HG03439 (cell line): Measurements from ENCODE around the gene MPP4.

Experiments
- ATAC-seq: cut with Tn5 transposase; IDR thresholded peaks from one replicate; pipeline ENCODE4 v1.9.1; 2021; ENCODE audit warnings: mild to moderate bottlenecking, moderate library complexity; ENCODE audit not compliant: unreplicated experiment

Gene MPP4

GRCh38 chr2:201631041-201631440 is 67.4 kb downstream of the MPP4 start:
- no peak for ATAC-seq

DNA sequence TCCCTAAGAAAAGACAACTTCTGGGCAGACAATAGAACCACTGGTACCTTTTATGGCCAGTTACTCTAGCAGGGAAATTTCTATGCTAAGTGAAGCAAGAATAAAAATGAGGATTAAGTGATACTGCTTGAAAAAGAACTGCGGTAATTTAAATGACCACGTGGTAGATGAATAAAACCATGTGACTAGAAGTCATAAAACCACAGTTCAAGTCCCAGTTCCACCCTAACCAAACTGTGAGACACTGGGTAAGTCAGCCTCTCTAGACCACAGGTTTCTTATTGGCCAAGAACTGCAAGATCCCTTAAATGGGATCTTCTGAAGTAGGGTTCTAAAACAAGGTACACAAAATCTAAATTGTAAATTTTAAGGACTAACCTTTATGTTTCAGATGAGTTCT is 67.9 kb downstream of the MPP4 start:
- no peak for ATAC-seq

DNA sequence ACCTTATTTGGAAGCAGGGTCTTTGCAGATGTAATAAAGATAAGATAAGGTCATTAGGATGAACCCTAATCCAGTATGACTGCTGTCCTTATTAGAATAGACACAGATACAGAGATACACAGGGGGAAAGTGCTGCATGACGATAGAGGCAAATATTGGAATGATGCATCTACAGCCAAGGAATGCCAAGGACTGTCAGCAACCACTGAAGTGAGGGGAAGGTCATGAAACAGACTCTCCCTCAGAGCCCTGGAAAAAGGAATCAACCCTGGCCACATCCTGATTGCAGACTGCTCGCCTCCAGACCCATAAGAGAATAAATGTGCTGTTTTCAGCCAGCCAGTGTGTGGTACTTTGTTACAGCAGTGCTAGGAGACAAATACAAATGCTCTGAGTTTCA is 69.9 kb downstream of the MPP4 start:
- no peak for ATAC-seq

DNA sequence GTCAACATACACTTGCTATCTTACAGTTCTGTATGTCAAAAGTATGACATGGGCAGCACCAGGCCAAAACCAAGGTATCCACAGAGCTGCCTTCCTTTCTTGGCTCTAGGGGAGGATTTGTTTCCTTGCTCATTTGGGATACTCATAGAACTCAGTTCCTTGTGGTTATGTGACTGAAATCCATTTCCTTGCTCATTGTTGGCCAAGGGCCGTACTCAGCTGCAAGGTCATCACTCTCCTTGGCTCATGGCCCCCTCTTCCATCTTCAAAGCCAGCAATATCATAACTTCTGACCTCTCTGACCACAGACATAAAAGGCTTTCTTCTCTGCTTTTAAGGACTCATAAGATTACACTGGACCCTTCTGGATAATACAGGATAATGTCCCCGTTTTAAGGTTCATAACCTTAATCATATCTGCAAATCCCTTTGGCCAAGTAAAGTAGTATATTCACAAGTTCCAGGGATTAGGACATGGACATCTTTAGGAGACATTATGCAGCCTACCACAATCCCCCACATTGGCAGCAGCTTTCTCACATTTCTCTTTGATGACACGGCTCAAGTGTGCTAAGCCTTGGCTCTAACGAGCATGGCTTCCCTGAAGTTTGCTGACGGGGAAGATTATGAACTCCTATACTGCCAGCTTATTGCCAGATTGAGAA is 76.0 kb downstream of the MPP4 start:
- ATAC-seq, result no peak

GRCh38 chr2:201621293-201621999 is 77.0 kb downstream of the MPP4 start:
- no peak for ATAC-seq

DNA sequence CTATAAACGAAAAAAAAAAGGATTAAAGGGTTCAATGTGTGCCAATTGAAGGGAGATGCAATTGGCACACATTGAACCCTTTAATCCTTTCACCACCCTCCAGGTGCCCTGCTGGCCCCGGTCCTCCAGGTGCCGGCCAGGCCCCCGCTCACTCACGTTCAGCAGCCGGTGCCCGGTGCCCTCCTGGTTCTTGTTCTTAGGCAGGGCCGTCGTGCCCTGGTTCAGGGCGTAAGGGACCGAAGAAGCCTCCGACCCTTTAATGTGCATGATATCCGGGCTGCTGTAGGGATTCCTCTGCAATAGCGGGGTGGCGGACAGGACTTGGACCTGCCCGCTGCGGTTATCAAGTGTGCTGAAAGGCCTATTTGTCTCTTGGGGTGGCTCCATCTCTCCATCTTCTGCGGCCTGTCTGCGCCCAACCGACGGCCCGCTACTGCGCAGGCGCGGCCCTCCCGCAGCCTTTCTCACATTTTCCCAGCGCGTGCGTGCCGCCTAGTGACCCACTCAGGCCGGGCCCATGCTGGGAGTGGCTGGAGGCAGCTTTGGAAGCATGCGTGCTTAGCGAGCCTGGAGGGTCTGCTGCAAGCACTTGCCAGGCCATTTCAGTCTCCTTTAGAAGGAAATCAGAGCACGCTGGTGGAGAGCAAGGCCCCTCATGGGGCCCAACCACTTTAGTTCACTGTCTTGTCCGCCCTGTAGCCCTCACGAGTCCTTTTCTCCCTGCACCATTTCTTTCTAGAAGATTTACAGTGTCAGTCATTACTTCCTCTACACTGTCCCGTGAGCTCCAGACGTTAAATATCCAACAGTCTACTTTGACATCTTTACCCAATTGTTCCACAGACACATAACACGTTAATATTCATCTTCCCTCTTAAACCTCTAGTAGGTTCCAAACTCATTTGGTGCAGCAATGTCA is 79.4 kb downstream of the MPP4 start:
- no peak for ATAC-seq

DNA sequence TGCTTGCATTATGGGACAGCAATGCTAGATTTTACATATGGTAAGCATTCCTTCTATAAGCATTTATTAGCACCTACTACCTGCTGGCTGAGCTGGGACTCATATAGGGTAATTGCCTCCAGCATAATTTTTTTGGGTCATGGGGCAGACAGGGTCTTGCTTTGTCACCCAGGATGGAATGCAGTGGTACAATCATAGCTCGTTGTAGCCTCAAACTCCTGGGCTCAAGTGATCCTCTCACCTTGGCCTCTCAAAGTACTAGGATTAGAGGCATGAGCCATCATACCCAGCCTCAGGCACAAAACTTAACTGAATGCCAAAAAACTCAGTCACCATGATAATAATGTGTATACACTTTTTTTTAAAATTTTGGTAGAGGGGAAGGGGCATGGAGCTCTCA is 90.4 kb downstream of the MPP4 start:
- ATAC-seq, result no peak

- ATAC-seq, result no peak
These were observed 90.9 kb downstream of the MPP4 start for GRCh38 chr2:201607568-201607967.

DNA sequence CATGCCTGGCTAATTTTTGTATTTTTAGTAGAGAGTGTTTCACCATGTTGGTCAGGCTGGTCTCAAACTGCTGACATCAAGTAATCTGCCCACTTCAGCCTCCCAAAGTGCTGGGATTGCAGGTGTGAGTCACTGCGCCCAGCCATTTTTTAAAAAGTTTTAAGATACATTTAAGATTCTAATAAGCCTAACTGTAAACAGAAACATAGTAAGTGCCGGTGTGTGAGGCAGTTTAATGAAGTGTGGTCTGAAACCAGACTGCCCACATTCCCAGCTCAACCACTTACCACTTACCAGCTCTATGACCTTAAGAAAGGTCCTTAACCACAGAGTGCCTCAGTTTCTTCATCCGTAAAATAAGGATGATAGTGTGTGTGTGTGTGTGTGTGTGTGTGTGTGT is 97.5 kb downstream of the MPP4 start:
- ATAC-seq, result no peak

DNA sequence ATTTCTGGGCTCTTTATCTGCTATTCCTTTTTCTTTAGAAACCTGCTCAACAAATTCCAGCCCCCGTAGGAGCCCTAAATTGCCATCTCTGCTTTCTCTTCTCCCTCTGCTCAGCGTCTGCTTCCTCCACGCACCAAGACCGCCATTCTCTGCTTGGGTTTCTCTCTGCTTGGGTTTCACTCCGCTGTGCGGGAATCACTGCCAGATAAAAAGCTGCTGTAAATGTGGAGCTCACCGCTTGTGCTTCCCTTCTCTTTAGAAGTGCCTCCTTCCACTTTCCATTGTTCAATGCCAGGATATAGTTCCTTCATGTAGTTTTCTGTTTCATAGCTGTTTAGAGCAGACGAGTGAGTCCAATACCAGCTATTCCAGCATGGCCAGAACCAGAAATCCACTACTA is 101.0 kb downstream of the MPP4 start:
- ATAC-seq, result no peak
